Stimulated activated CD8-positive, alpha-beta memory T cell treated with anti-CD3 and anti-CD28 coated beads, Interleukin-12 subunit alpha, Interleukin-12 subunit beta, amount 100 ng/mL, for 24 hours (primary cell): ENCODE data around the gene FGG.

Experiments
- DNase-seq: peaks from one replicate; pipeline ENCODE4 v3.0.0-alpha.2; 2020; ENCODE audit errors: extremely low read depth

The FGG gene

DNA sequence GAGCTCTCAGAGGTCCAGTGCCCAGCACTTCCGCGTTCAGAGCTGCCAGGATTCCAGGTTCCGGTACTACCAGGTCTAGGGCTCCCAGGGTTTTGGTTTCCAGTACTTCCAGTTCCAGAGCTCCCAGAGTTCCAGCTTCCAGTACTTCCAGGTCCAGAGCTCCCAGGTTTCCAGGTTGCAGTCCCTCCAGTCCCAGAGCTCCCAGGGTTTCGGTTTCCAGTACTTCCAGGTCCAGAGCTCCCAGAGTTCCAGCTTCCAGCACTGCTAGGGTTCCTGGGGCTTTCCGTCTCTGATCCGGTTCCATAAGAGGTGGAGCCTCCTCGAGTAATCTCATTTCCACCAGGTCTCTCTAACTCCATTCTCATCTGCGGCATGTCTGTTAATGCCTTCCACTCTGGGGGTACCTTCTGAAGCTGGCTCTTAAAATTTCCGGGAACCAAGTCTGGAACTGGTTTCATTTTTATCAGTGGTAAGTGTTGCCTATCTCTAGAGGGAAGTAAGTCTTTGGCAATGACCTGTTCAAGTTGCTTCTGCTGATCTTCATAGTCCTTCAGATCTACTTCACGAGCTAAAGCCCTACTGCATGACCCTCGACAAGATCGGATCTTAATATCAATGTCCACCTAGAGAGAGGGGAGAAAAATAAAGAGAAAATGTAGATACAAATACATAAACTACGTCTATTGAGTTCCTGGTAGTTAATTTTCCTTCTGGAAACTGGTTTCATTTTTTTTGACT lies 26.0 kb downstream of the FGG start:
- no peak for DNase-seq

GRCh38 chr4:154585369-154586018 lies 27.0 kb downstream of the FGG start:
- DNase-seq, result no peak

- no peak for DNase-seq
These were observed 28.2 kb downstream of the FGG start for GRCh38 chr4:154584259-154584658.

DNA sequence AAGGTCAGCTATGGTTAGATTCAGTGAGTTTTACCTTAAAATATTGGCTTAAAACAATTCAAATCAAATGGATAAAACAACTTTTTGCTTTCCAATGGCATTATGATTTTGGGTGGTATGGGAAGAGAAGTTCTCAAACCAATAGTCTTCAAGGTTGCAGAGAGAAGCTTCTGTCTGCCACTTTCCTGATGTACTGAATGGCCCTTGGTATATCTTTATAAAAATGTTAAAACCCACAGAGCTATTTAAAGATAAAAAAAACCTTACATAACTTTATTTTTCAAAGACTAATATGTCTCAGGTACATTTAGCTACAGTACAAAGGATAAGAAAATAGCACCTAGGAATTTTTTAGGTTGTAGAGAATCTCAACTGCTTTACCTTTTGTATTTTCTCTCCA lies 28.8 kb downstream of the FGG start:
- no peak for DNase-seq

DNA sequence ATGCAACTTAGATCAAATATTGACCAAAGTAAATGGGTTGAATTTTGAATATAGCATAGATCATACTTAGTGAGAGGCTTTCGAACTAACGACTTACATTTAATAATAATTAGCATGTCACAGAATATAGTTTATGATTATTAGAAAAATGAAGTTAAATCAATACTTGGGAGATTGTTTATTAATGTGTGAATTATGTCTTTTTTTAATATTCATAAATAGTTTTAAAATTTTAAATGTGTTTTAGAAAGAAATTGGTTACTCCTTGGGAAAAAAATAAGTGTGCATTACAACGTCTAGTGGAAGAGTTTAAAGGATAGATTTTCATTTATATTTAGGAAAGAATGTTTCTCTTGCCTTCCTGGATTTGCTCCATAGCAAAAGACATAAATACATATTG lies 29.2 kb downstream of the FGG start:
- no peak for DNase-seq

DNA sequence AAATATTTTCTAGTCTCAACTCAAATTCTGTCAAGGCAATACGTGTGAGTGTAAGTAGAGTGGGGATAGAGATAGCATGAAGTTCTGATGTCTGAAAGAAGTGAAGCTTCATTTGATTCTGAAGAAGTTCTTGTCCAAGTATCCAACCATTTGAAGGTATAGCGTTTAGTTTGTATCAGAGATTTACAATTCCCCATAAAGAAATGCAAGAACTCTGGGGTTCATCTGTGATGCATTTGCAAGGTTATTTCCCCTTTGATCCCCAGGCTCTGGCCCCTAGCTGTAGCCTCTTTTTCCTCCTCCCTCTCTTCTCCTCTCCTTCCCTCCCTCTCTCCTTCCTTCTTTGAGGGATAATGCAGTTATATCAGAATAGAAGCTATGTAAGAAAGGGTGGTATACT lies 29.7 kb downstream of the FGG start:
- DNase-seq, result no peak

DNA sequence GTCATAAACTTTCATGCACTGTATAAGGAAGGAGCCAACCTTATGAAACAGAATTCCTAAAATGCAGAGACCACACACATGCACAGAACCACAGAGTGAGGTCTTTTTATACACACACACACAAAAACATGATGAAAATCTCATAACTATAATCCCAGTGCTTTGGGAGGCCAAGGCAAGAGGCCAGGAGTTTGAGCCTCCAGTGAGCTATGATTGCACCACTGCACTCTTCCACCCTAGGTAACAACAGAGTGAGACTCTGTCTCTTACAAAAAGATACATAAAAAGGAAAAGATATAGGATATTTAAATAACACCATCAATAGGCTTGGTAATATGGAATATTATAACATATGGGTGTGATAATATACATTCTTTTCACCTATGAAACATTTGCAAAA lies 32.5 kb downstream of the FGG start:
- DNase-seq, result no peak

DNA sequence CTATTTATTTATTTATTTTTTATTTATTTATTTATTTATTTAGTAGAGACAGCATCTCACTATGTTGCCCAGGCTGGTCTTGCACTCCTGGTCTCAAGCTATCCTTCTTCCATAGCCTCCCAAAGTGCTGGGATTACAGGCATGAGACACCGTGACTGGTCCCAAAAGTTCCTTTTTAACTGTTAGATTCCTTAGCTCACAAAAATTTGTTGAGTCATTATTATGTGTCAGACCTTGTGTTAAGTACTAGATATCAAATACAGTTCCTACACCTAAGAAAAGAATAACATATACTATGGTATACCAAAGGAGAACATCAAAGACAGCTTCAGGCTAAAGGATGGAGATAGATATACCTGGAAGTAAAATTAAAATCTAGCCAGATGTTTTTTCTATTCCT lies 33.5 kb downstream of the FGG start:
- no peak for DNase-seq

DNA sequence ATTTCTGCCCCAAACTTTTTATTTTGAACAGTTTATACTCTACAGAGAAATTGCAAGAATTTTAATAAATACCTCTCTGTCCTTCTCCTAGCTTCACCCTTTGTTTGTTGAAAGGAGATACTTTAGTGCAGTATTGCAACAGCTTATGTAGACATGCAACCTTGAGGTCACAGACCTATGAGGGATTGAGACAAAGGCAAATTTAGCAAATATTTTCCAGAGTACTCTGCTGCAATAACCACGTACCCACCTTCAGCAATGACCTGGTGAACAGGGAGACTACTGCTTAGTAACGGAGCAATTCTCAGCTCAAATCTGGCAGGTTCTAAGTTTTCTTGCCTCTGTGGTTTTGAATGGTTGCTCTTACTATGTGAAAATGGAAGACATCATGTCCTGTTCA lies 35.1 kb downstream of the FGG start:
- DNase-seq, result no peak

- DNase-seq, result no peak
These were observed 38.1 kb downstream of the FGG start for GRCh38 chr4:154574311-154574710.

DNA sequence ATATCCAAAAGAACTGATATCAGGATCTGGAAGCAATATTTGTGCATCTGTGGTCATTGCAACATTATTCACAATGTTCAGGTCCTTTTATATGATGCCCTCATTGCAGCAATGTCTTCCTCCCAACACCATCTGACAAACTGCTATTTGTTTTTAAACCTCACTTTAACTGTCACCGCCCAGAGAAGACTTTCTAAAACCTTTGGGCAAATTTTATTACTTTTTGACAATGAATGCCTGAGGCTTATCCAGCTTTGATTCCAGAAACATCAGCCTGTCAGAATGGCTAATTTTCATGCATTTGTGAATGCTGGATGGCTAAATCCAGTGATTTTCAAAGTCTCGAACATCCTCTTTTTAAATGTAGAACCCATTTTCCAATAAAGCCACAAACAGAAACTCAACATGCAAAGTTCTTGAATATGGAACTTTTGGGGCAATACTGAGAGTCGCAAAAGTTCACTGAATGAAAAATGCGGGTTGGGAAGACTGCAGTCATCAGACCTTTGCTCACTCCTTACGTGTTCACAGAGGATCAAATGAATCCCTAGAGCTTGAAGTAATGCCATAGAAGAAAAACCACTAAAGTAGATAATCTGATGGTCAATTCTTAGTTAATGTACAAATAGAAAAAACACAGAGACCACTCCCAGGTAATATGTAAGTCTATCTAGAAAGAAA lies 39.1 kb downstream of the FGG start:
- no peak for DNase-seq

- DNase-seq, result no peak
These were observed 42.9 kb downstream of the FGG start for GRCh38 chr4:154569584-154569983.

GRCh38 chr4:154569028-154569427 lies 43.4 kb downstream of the FGG start:
- no peak for DNase-seq

GRCh38 chr4:154566639-154567204 lies 45.7 kb downstream of the FGG start:
- DNase-seq, result no peak

- DNase-seq, result no peak
These were observed 46.8 kb downstream of the FGG start for GRCh38 chr4:154565704-154566103.

DNA sequence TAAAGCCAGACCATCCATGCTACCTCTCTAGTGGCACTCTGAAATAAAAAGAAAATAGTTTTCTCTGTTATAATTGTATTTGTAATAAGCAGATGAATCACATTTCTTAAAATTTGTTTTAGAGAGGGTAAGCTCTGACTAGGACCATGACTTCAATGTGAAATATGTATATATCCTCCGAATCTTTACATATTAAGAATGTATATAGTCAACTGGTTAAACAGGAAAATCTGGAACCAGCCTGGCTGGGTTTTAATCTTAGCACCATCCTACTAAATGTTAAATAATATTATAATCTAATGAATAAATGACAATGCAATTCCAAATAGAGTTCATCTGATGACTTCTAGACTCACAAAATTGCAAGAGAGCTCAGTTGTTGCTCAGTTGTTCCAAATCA lies 48.1 kb downstream of the FGG start:
- DNase-seq, result no peak

GRCh38 chr4:154562697-154563254 lies 49.7 kb downstream of the FGG start, which contains the start of gene FGB:
FGB (plus strand) TSS chr4:154563011; CDS start chr4:154563019, 8 bp downstream.
- DNase-seq, result no peak

GRCh38 chr4:154560824-154561231 lies 51.6 kb downstream of the FGG start:
- DNase-seq, result no peak

DNA sequence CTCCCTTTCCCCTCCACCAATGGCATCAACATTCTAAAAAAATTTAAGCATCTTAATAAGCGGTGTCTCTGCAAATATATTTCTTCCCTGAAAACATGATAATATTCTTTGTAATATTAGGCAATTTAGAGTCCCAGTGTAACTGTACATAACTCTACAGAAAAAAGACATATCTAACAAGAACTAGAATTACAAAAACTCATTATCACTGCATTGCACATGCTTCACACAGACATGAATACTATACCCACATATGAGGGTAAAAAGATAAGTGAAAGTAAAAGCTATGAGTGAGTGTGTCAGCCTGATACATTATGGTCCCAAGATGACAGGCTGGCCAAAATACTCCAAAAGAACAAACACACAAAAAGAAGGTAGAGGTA lies 52.0 kb downstream of the FGG start:
- DNase-seq, result no peak

DNA sequence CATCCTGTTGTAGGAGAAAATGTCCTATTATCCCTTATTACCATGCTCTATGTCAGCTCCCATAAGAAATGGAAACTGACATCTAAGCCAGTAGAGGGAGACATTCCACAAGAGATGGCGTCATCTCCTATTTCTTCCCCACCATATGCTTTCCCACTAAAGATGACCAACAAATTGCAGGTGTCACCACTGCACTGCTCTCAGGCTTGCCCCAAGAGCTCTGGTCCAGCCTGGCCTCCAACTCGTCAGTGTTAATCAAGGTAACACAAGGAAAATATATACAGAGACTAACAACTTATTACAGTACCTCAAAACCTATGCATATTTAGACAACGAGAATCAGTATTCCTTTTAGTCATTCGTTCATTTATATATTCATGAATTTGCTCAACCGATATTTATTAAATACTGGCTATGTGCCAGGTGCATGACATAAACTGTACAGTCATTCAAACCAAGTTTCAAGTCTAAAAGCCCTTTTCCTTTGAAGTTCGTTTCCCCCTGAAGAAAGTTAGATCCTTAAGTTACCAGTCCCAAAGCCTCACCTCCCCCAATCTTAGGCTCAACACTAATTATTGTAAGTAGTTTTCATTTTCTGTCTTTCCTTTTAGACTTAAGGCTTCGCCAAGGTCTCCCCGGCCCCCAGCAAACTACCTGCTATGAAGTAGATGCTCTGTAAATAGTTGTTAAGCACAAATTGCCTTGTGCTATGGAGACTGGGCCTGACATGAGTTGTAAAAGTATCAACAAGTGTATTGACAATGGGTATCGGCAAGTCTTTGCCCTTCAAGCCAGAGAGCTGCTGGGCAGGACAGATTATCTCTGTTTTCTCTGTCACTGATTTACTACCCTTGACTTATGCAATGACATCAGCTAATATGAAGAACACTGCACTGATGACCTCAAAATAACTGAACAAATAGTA lies 52.7 kb downstream of the FGG start:
- DNase-seq, result no peak

GRCh38 chr4:154559141-154559493 lies 53.3 kb downstream of the FGG start:
- DNase-seq, result no peak
